Body of pancreas (tissue), 4 donors: ENCODE data around the gene CA9.
A peak's percentile ranks its signal among the peaks of the same experiment; 100 is the strongest.

Experiments
- CTCF ChIP-seq, 7 experiments: fragments of 450-650 bp in 4 of 7; fragments of 200-600 bp in 3 of 7; sonication (generic) in 3 of 7; IDR thresholded peaks; one replicate each; pipeline ENCODE4 v1.5.1; 2016 to 2019; ENCODE audit warnings: antibody characterized with exemption in 7 of 7
- POLR2A ChIP-seq, 3 donors: fragments of 450-650 bp; IDR thresholded peaks; one replicate each; pipeline ENCODE4 v1.6.1; 2016; ENCODE audit warnings: antibody characterized with exemption in 3 of 3, mild to moderate bottlenecking in 2 of 3

GRCh38 chr9:35660966-35661415 is 12.7 kb upstream of the CA9 start:
- TF ChIP-seq CTCF (IDR thresholded peaks at IDR 0.05) (peak in 6 of 7 experiments; percentile 22 to 69 (median 52)), POLR2A (IDR thresholded peaks at IDR 0.05) (peak in 1 of 3 donors; percentile 43)
